ENCODE measurements around the gene CDK2.
"Not testable (repeated sequence)": the region's sequence is repeated elsewhere in the genome, so short reads cannot be mapped to it uniquely, and the experiment has no call there.

Gene CDK2

GRCh38 chr12:55982319-55982936 lies 15.8 kb downstream of the CDK2 start:
- peak; percentile 69 for DNase-seq (ENCODE audit: low read depth)
- no peak for TF ChIP-seq CTCF (IDR thresholded peaks at IDR 0.05; ENCODE audit: insufficient read depth, low read depth, low read length, missing control alignments)
- H3K4me3 ChIP-seq (ENCODE audit: low read depth, low read length), result no peak overlapping the region

DNA sequence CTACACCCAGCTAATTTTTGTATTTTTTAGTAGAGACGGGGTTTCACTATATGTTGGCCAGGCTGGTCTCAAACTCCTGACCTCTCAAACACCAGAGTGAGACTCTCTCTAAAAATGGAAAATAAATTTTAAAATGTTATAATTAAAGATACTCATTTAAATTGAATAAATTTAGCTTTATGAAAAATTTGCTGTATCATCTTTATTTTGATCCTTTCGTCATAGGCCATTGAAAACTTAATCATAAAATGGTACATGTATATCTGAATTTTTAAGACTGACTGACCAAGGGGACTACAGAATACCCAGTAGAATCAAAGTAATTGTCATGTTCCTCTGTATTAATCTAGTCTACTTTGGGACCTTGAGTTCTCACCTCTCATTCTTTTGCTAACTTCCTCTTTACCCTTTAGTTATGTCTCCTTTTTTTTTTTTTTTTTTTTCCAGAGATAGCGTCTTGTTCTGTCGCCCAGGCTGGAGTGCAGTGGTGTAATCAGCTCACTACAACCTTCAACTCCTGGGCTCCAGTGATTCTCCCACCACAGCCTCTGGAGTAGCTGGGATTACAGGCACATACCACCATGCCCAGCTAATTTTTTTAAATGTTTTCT lies 16.7 kb downstream of the CDK2 start:
- H3K4me3 ChIP-seq (ENCODE audit: low read depth, low read length), result no peak overlapping the region
- no peak for TF ChIP-seq CTCF (IDR thresholded peaks at IDR 0.05; ENCODE audit: insufficient read depth, low read depth, low read length, missing control alignments)
- DNase-seq (ENCODE audit: low read depth), result no peak

DNA sequence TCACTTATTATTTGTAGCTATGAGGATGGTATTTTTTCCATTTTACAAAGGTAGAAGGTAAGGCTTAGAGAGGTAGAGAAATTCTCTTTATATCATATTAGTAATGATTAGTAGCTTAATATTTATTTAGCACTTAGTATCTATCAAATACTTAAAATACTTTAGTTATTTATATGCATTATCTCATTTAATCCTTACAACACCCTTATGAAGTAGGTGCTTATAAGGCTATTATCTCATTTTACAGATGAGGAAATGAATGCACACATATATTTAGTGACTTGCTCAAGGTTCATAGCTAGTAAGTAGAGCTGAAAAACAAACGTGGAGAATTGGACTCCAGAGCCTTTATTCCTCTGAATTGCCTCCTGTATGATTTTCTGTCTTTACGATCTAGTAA lies 18.2 kb downstream of the CDK2 start:
- DNase-seq (ENCODE audit: low read depth), result no peak
- no peak for TF ChIP-seq CTCF (IDR thresholded peaks at IDR 0.05; ENCODE audit: insufficient read depth, low read depth, low read length, missing control alignments)
- no peak overlapping the region for H3K4me3 ChIP-seq (ENCODE audit: low read depth, low read length)

DNA sequence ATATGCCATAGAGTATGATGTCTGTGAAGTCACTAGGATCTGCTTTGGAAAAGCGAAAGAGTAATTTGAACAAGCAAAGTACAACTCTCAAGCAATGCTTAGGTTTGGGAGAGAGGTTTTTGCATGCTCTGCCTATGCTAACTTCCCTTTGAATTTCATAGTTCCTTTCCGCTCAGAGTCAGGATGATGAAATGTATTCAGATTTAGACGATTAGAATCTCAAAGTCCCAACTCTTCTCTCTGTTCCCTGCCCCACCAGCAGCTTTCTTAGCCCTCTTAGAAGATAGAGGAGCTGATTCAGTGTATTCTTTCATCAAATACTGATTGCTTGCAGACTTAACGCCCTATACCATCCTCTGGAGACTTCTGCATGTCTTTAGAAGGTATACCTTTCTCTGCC lies 18.7 kb downstream of the CDK2 start:
- no peak overlapping the region for H3K4me3 ChIP-seq (ENCODE audit: low read depth, low read length)
- TF ChIP-seq CTCF (IDR thresholded peaks at IDR 0.05; ENCODE audit: insufficient read depth, low read depth, low read length, missing control alignments), result no peak
- no peak for DNase-seq (ENCODE audit: low read depth)

- not testable (repeated sequence) for DNase-seq (ENCODE audit: low read depth); H3K4me3 ChIP-seq (ENCODE audit: low read depth, low read length)
Measured at GRCh38 chr12:55985976-55986375, 19.3 kb downstream of the CDK2 start.

GRCh38 chr12:55991110-55991509 lies 24.5 kb downstream of the CDK2 start:
- TF ChIP-seq CTCF (IDR thresholded peaks at IDR 0.05; ENCODE audit: insufficient read depth, low read depth, low read length, missing control alignments), result no peak
- H3K4me3 ChIP-seq (ENCODE audit: low read depth, low read length), result no peak overlapping the region
- no peak for DNase-seq (ENCODE audit: low read depth)

GRCh38 chr12:55993230-55993853 lies 26.7 kb downstream of the CDK2 start:
- no peak overlapping the region for H3K4me3 ChIP-seq (ENCODE audit: low read depth, low read length)
- no peak for TF ChIP-seq CTCF (IDR thresholded peaks at IDR 0.05; ENCODE audit: insufficient read depth, low read depth, low read length, missing control alignments)
- no peak for DNase-seq (ENCODE audit: low read depth)

Data from GM12865 (cell line).